Vagina (tissue), 2 donors: ENCODE results near the gene SCN4A.
"Not testable (repeated sequence)": the region's sequence is repeated elsewhere in the genome, so short reads cannot be mapped to it uniquely, and the experiment has no call there.

Experiments used
- CTCF ChIP-seq, 3 experiments: fragments of 450-650 bp in 2 of 3; fragments of 200-600 bp in 1 of 3; sonication (generic) in 1 of 3; IDR thresholded peaks; one replicate each; pipeline ENCODE4 v1.5.1; 2017 to 2019; ENCODE audit warnings: antibody characterized with exemption in 3 of 3, mild to moderate bottlenecking in 2 of 3, moderate library complexity in 2 of 3
- POLR2A ChIP-seq, 2 donors: fragments of 450-650 bp; IDR thresholded peaks; one replicate each; pipeline ENCODE4 v1.6.1; 2017; ENCODE audit warnings: antibody characterized with exemption in 2 of 2, mild to moderate bottlenecking in 2 of 2, moderate library complexity in 2 of 2
- POLR2AphosphoS5 ChIP-seq, 2 donors: sonication (generic); formaldehyde crosslinking; IDR thresholded peaks; one replicate each; pipeline ENCODE4 v1.9.0; 2017; ENCODE audit warnings: antibody characterized with exemption in 2 of 2, mild to moderate bottlenecking in 2 of 2, low read depth in 1 of 2; ENCODE audit not compliant: insufficient read depth in 1 of 2

GRCh38 chr17:63909586-63909985 lies 63.1 kb downstream of the SCN4A start:
- not testable (repeated sequence) for TF ChIP-seq CTCF (IDR thresholded peaks at IDR 0.05); POLR2AphosphoS5 (IDR thresholded peaks at IDR 0.05; ENCODE audit: insufficient read depth in 1 of 2, low read depth in 1 of 2); POLR2A (IDR thresholded peaks at IDR 0.05)
